Chondrocyte (in vitro differentiated cells): ENCODE results near the gene MAN2A1. TPM values are rescaled to one million over a fixed set of nuclear protein-coding genes. Genes with fewer than 3 reads are reported as not detected.

Source experiments
- DNase-seq: peaks from one replicate; pipeline ENCODE4 v3.0.0; 2021; ENCODE audit warnings: mixed read lengths, low spot score
- H3K27ac Mint-ChIP-seq: one replicate; pipeline ENCODE4 v1.8.0; 2021; ENCODE audit warnings: mild to moderate bottlenecking, moderate library complexity, mixed read lengths; ENCODE audit not compliant: unreplicated experiment
- H3K27me3 Mint-ChIP-seq: 2 replicates; pipeline ENCODE4 v1.8.0; 2021; ENCODE audit warnings: low read depth, mixed read lengths
- H3K36me3 Mint-ChIP-seq: 2 replicates; pipeline ENCODE4 v1.8.0; 2021; ENCODE audit warnings: low read depth, mixed read lengths
- H3K4me1 Mint-ChIP-seq: 2 replicates; pipeline ENCODE4 v1.8.0; 2021; ENCODE audit warnings: low read depth, mild to moderate bottlenecking, mixed read lengths
- H3K4me3 Mint-ChIP-seq: one replicate; pipeline ENCODE4 v1.8.0; 2021; ENCODE audit warnings: mild to moderate bottlenecking, moderate library complexity, mixed read lengths; ENCODE audit not compliant: unreplicated experiment
- H3K9me3 Mint-ChIP-seq: 2 replicates; pipeline ENCODE4 v1.8.0; 2021; ENCODE audit warnings: low read depth, mixed read lengths
- total RNA-seq: library from RNA; stranded (reverse); gene quantifications from 3 replicates; pipeline ENCODE4 v1.2.1, GENCODE V29; 2021
- TF ChIP-seq, protein P1 (sequence below): fragments of 200-600 bp; sonication (generic); IDR thresholded peaks from 2 replicates; pipeline ENCODE4 v1.5.0; 2021; ENCODE audit warnings: antibody characterized with exemption, mild to moderate bottlenecking, moderate library complexity

Gene MAN2A1
- total RNA-seq, 1 donor from 2014 or later: 75.0 TPM

DNA sequence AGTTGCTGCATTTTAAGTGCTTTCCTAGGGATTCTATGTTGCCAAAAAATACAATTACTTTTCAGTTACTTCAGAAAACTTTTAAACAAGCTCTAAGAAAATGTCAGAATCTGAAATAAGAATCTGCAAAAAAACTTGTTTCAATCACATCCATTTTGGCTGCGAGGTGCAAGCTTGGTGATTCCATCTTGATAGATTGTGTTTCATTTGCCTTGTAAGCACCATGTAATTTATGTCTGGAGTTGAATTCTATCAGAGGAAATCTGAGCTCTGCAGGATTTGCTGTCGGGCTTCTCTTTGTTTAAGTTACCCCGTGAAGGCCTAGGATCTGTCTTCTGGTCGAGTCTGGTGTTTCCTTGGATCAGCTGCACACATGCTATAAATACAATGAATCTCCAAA is 40.4 kb upstream of the MAN2A1 start:
- DNase-seq: no peak
- no peak overlapping the region for H3K4me3 Mint-ChIP-seq
- TF ChIP-seq, protein P1, sequence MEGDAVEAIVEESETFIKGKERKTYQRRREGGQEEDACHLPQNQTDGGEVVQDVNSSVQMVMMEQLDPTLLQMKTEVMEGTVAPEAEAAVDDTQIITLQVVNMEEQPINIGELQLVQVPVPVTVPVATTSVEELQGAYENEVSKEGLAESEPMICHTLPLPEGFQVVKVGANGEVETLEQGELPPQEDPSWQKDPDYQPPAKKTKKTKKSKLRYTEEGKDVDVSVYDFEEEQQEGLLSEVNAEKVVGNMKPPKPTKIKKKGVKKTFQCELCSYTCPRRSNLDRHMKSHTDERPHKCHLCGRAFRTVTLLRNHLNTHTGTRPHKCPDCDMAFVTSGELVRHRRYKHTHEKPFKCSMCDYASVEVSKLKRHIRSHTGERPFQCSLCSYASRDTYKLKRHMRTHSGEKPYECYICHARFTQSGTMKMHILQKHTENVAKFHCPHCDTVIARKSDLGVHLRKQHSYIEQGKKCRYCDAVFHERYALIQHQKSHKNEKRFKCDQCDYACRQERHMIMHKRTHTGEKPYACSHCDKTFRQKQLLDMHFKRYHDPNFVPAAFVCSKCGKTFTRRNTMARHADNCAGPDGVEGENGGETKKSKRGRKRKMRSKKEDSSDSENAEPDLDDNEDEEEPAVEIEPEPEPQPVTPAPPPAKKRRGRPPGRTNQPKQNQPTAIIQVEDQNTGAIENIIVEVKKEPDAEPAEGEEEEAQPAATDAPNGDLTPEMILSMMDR: no peak
- no peaks in the 10 kb centered on the region for H3K36me3 Mint-ChIP-seq
- H3K9me3 Mint-ChIP-seq: no peaks in the 10 kb centered on the region
- no peaks in the 10 kb centered on the region for H3K27me3 Mint-ChIP-seq
- H3K27ac Mint-ChIP-seq: no peak overlapping the region
- H3K4me1 Mint-ChIP-seq: peaks cover 23% of the 10 kb centered on the region

DNA sequence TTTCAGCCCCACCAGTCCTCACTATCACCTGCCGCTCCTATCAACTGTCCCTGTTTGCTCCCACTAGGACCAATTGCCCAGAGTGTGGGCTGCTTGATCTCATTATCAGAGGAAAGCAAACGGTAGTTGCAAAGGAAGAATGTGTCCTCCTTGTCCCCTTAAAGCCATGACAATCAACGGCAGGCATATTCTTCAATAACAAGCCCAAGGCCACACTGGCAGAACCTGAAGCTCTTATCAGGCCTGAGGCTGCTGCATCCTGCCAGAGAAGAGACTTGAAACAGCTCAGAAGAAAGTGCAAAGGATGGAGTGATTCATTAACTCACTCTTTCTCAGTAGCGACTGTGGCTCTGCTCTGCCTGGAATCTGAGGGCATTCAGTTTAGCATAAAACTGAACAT is 39.2 kb upstream of the MAN2A1 start:
- Mint-ChIP-seq H3K4me1 (peaks cover 18% of the 10 kb centered on the region), H3K27ac (no peak overlapping the region), H3K9me3 (no peaks in the 10 kb centered on the region), H3K27me3 (no peaks in the 10 kb centered on the region), H3K4me3 (no peak overlapping the region), H3K36me3 (no peaks in the 10 kb centered on the region)
- TF ChIP-seq, protein P1: no peak
- no peak for DNase-seq

DNA sequence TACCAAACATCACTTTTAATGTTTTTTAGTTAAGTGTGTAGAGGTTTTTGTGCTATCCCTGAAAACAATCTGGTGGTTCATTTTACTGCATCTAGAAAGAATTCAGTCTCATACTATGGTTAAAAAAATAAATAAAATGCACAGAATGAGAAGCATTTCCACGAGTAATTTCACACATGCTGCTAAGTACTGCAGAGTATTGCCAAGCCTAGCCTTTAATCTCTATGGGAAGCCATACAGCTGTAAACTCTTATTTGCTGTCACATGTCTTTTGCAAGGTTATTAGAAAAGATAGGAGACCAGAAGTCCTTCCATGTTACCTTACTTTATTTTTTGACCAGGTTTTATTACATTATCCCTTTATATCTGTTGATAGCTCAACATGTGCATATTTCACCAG is 37.6 kb upstream of the MAN2A1 start:
- no peak for DNase-seq
- H3K4me1 Mint-ChIP-seq: peaks cover 30% of the 10 kb centered on the region

GRCh38 chr5:109653042-109653441 is 36.7 kb upstream of the MAN2A1 start:
- Mint-ChIP-seq H3K9me3 (no peaks in the 10 kb centered on the region), H3K4me1 (peaks cover 33% of the 10 kb centered on the region), H3K27ac (no peak overlapping the region), H3K4me3 (no peak overlapping the region), H3K36me3 (no peaks in the 10 kb centered on the region), H3K27me3 (no peaks in the 10 kb centered on the region)
- DNase-seq: no peak
- TF ChIP-seq, protein P1: no peak

More for the DNA sequence above, 37.6 kb upstream of the MAN2A1 start:
- no peak overlapping the region for H3K27ac Mint-ChIP-seq
- no peaks in the 10 kb centered on the region for H3K36me3 Mint-ChIP-seq
- TF ChIP-seq, protein P1: no peak
- H3K9me3 Mint-ChIP-seq: no peaks in the 10 kb centered on the region
- no peak overlapping the region for H3K4me3 Mint-ChIP-seq
- no peaks in the 10 kb centered on the region for H3K27me3 Mint-ChIP-seq

DNA sequence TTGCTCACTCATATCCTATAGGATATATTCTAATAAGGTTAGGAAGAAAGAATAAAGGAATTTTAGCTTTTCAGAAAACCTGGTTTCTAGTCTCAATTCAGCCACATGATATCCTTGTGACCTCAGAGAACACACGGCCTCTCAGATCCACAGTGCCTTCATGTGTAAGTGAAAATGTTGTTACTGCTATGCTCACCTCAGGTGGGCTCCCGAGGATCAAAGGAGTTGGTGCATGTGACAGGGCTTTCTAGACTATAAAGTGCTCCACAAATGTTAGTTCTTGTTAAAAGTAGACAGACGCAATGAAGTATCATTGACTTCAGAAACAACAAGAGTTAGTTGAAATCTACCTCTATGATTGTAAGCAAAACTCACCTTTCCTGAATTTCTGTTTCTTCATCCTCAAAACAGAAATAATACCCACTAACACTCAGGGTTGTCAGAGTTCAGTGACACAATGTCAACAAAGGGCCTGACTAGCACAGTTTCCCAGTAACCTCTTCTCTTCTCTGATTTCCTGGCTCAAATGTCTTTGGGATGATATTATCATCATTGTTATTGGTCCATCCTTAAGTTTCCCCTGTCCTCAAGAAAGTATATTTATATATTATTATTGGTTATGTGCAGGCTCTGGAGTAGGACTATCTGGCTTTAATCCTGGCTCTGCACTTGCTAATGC is 36.0 kb upstream of the MAN2A1 start:
- no peaks in the 10 kb centered on the region for H3K36me3 Mint-ChIP-seq

More for the DNA sequence above, 36.0 kb upstream of the MAN2A1 start:
- Mint-ChIP-seq H3K4me3 (no peak overlapping the region), H3K27me3 (no peaks in the 10 kb centered on the region), H3K9me3 (no peaks in the 10 kb centered on the region), H3K27ac (no peak overlapping the region), H3K4me1 (peaks cover 33% of the 10 kb centered on the region)
- DNase-seq: no peak
- TF ChIP-seq, protein P1: no peak
